GM12875 (cell line): Measurements from ENCODE around the gene HS3ST3B1.

Experiments
- H3K4me3 ChIP-seq: one replicate; pipeline ENCODE4 v1.5.1; 2011; ENCODE audit warnings: low read depth, low read length, control low read depth
- CTCF ChIP-seq: IDR thresholded peaks from 2 replicates; pipeline ENCODE4 v1.5.1; 2011; ENCODE audit warnings: low read depth, mild to moderate bottlenecking, control low read depth, inconsistent platforms, low read length, moderate library complexity, borderline replicate concordance; ENCODE audit not compliant: insufficient read depth

The HS3ST3B1 gene

GRCh38 chr17:14321476-14321949, 20.6 kb downstream of the HS3ST3B1 start:
- H3K4me3 ChIP-seq: no peak overlapping the region
- no peak for TF ChIP-seq CTCF

- H3K4me3 ChIP-seq: no peak overlapping the region
- no peak for TF ChIP-seq CTCF
Measured at GRCh38 chr17:14321980-14322776, 21.3 kb downstream of the HS3ST3B1 start.

GRCh38 chr17:14323522-14323981, 22.7 kb downstream of the HS3ST3B1 start:
- no peak overlapping the region for H3K4me3 ChIP-seq
- TF ChIP-seq CTCF: no peak

- no peak overlapping the region for H3K4me3 ChIP-seq
- no peak for TF ChIP-seq CTCF
Measured at GRCh38 chr17:14325618-14326167, 24.8 kb downstream of the HS3ST3B1 start.

GRCh38 chr17:14329900-14330491, 29.1 kb downstream of the HS3ST3B1 start:
- no peak for TF ChIP-seq CTCF
- H3K4me3 ChIP-seq: no peak overlapping the region

- TF ChIP-seq CTCF: no peak
- H3K4me3 ChIP-seq: no peak overlapping the region
Measured at GRCh38 chr17:14330492-14330962, 29.6 kb downstream of the HS3ST3B1 start.
